ENCODE results near the gene C6orf47.
A peak's percentile ranks its signal among the peaks of the same experiment; 100 is the strongest.

The C6orf47 gene

DNA sequence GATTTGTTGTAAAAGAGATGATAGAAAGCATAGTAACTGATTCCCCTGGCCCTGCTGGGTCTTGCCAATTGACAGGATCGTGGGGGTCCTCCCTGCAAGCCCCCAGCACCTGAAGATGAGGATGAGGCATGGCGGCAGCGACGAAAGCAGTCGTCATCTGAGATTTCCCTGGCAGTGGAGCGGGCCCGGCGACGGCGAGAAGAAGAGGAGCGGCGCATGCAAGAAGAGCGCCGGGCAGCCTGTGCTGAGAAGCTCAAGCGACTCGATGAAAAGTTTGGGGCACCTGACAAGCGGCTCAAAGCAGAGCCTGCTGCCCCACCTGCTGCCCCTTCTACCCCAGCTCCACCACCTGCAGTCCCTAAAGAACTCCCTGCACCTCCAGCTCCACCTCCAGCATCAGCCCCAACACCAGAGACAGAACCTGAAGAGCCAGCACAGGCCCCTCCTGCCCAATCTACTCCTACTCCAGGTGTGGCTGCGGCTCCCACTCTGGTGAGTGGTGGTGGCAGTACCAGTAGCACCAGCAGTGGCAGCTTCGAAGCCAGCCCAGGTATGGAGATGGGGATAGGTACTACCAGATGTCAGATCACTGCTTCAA is 32.8 kb downstream of the C6orf47 start:
- DNase-seq (ENCODE audit: low spot score) = no peak
- Histone ChIP-seq H3K27ac (no peak overlapping the region), H3K4me3 (no peak overlapping the region)
- TF ChIP-seq, protein P1, sequence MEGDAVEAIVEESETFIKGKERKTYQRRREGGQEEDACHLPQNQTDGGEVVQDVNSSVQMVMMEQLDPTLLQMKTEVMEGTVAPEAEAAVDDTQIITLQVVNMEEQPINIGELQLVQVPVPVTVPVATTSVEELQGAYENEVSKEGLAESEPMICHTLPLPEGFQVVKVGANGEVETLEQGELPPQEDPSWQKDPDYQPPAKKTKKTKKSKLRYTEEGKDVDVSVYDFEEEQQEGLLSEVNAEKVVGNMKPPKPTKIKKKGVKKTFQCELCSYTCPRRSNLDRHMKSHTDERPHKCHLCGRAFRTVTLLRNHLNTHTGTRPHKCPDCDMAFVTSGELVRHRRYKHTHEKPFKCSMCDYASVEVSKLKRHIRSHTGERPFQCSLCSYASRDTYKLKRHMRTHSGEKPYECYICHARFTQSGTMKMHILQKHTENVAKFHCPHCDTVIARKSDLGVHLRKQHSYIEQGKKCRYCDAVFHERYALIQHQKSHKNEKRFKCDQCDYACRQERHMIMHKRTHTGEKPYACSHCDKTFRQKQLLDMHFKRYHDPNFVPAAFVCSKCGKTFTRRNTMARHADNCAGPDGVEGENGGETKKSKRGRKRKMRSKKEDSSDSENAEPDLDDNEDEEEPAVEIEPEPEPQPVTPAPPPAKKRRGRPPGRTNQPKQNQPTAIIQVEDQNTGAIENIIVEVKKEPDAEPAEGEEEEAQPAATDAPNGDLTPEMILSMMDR (IDR thresholded peaks at IDR 0.05) = no peak

DNA sequence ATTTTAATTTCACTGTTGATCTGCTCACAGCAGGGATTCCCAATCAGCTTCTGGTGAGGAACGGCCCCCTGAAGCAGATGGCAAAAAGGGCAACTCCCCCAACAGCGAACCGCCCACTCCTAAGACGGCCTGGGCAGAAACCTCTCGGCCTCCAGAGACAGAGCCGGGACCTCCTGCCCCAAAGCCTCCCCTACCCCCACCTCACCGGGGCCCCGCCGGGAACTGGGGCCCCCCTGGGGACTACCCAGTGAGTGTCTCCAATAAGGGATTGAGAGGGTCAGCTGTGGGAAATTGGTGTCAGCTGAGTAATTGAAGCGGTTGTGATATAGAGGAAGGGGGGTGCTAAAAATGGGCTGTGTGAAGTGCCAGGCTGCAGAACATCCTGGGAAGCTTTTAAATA is 33.6 kb downstream of the C6orf47 start:
- DNase-seq (ENCODE audit: low spot score) = no peak
- Histone ChIP-seq H3K4me3 (no peak overlapping the region), H3K27ac (no peak overlapping the region)
- TF ChIP-seq, protein P1 (IDR thresholded peaks at IDR 0.05) = no peak

DNA sequence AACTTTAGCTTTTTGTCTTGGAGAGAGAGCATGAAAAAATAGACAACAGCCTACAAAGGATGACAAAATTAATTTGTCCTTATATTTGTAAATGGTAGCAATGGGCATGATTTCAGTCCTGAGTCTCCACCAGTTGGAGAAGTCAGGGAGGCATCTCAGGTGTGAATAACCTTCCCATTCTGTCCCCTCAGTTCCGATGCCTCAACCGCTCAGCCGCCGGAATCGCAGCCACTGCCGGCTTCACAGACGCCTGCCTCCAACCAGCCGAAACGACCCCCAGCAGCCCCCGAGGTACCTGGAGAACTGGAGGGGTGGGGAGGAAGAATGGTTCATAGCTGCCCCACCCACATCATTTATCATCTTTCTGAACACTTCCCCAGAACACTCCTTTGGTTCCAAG is 36.5 kb downstream of the C6orf47 start:
- TF ChIP-seq, protein P1 (IDR thresholded peaks at IDR 0.05) = no peak
- no peak overlapping the region for H3K27ac ChIP-seq
- no peak overlapping the region for H3K4me3 ChIP-seq
- DNase-seq (ENCODE audit: low spot score) = no peak

DNA sequence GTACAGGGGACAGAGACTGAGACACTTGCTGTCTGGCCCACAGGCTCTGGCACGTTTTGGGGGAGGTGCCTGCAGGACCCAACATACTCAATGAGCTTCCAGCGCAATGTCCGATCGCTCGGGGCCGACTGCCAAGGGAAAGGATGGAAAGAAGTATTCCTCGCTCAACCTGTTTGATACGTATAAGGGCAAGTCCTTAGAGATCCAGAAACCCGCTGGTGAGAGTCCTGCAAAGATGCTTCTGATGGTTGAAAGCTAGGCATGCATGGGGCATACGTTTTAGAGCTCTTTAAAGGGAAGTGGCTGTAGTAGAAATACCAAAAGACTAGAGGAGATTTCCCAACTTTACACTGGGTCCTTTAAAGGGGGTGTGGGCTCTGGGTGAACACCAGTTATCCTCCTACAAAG is 37.9 kb downstream of the C6orf47 start:
- peak overlapping the region; percentile 89 for H3K4me3 ChIP-seq
- TF ChIP-seq, protein P1 (IDR thresholded peaks at IDR 0.05) = no peak
- no peak for DNase-seq (ENCODE audit: low spot score)
- no peak overlapping the region for H3K27ac ChIP-seq

DNA sequence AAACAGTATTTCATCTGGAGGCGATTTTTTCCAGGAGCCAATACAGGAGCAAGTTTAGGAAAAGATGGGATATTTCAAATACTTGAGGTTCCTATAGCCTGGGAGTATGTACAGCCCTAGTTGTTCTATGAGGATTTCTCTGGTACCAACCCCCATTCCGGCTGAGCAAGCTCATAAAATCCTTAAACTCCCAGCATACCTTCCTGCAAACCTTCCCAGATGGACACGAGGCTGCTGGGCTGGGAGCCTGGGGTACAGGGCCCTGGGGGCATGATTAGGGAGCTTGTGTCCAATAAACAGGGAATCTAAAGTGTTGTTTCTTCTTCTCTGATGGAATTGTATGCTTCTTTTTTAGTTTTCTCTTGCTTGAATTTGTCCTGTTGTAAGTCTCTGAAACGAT is 38.6 kb downstream of the C6orf47 start:
- DNase-seq (ENCODE audit: low spot score) = no peak
- peak overlapping the region; percentile 89 for H3K4me3 ChIP-seq
- TF ChIP-seq, protein P1 (IDR thresholded peaks at IDR 0.05) = no peak
- H3K27ac ChIP-seq = peak overlapping the region; percentile 74 to 98

DNA sequence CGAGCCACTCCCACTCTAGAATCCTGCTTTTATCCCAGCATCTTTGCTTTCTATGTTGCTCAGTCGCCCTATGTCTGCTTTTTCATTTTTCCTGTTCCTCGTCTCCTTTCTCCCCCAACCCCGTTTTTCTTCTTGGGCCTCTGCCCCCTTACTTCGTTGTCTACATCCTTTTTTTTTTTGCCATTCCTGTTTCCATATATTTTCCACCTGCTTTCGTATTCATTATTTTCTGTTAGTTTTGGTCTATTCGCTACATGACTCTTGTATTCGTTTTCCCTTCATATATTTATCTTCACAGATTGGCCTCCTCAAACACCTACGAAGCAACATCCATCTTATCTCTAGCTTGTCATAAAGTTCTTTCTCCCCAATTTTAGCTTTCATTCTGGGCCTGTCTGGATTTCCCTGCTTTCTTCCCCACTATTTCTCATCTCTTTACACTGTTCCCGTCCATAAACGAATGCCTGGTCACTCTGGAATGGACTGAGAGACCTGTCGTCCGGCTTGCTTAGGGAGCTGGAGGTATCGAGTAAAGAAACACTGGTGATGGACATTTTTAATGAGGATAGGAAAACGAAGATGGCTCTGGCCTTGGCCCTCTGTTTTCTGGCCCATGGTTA is 39.1 kb downstream of the C6orf47 start:
- Histone ChIP-seq H3K27ac (peak overlapping the region; percentile 97 to 98), H3K4me3 (peak overlapping the region; percentile 89)
- TF ChIP-seq, protein P1 (IDR thresholded peaks at IDR 0.05) = no peak
- DNase-seq (ENCODE audit: low spot score) = no peak

Measured in coronary artery (tissue), 2 donors.